Raji (cell line): ENCODE results near the gene TIAM2.

Experiments used
- POLR2A ChIP-seq: IDR thresholded peaks from 2 replicates; pipeline ENCODE4 v1.6.1; 2011; ENCODE audit warnings: low read depth, low read length, control low read depth; ENCODE audit not compliant: insufficient read depth

The TIAM2 gene

GRCh38 chr6:155116571-155116910 lies 121.4 kb downstream of the TIAM2 start:
- no peak for TF ChIP-seq POLR2A

DNA sequence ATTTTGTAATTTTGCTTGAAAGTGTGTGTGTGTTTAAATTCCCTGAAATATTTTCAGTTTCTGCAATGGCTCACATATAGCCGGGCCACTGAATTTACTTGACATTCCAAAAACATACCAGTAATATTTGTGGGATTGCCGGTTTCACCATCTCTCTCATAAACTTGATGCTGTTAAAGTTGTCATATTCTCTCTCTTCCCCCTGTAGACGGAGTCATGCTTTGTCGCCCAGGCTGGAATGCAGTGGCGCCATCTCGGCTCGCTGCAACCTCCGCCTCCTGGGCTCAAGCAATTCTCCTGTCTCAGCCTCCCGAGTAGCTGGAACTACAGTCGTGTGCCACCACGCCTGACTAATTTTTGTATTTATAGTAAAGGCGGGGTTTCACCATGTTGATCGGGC lies 122.1 kb downstream of the TIAM2 start:
- TF ChIP-seq POLR2A: no peak

DNA sequence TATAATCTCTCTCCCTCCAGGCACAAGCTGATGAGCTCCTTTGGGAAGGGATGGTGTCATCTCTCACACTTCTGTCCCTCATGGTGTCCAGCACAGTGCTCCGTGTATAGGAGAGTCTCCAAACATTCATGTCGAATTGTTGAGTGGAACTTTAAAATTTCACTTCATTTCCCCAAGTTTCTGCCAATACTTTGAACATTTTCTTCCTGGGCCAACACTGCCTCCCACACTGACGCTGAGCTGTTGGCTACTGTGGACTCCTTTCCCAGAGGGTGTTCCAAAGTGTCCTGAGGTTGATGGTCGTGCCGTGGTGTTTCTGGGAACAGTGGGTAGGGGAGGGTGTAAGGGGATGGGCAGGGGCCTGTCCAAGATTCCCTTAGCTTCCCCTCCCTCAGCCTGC lies 122.7 kb downstream of the TIAM2 start:
- TF ChIP-seq POLR2A: no peak

GRCh38 chr6:155120034-155120433 lies 124.9 kb downstream of the TIAM2 start:
- no peak for TF ChIP-seq POLR2A

GRCh38 chr6:155121294-155121693 lies 126.2 kb downstream of the TIAM2 start:
- TF ChIP-seq POLR2A: no peak

DNA sequence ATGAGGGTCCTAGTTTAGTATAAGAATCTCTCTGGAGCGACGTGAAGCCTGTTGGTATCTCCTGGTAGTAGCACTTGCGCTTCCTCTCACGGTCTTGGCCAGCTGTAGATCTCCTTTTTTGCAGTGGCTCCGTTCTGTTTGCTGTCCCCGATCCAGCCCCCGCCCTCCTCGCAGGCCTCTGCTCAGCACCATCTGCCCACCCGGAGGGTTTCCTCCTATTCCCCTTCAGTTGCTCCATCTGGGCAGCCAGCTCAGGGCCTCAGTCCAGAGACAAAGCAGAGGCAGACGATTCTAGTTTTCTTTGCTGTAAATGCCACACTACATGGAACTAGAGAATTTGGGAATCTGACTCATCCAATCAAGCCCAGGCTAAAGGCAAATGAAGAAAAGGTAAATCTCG lies 126.6 kb downstream of the TIAM2 start:
- TF ChIP-seq POLR2A: no peak

GRCh38 chr6:155122199-155122950 lies 127.3 kb downstream of the TIAM2 start:
- no peak for TF ChIP-seq POLR2A

DNA sequence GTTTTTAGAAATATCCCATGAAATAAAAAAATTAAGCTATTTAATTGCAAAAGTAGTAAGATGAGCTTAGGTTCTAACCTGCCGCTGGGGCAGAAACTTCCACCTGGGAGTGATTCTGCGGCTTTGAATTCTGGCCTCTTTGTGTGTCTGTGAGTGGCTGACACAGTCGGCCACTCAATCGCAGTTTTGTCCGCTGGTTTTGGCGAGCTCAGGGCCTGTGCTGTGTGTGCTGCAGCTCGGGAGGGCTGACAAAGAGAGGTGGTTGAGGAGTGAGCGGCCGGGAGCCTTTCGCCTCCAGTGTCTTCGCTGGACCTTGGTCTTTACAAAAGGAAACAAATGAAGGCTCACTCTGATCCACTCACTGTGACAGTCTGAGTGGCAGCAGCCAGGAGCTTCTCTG lies 128.4 kb downstream of the TIAM2 start:
- no peak for TF ChIP-seq POLR2A

DNA sequence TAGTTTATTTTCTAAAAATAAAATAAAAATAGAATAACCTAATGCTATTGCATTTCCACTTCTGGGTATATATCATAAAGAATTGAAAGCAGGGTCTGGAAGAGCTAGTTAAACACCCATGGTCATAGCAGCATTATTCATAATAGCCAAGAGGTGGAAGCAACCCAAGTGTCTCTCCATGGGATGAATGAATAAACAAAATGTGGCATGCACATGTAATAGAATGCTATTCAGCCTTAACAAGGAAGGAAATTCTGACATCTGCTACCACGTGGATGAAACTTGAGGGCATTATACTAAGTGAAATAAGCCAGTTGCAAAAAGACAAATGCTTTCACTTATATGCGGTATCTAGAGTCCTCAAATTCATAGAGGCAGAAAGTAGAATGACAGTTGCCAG lies 130.8 kb downstream of the TIAM2 start:
- no peak for TF ChIP-seq POLR2A

DNA sequence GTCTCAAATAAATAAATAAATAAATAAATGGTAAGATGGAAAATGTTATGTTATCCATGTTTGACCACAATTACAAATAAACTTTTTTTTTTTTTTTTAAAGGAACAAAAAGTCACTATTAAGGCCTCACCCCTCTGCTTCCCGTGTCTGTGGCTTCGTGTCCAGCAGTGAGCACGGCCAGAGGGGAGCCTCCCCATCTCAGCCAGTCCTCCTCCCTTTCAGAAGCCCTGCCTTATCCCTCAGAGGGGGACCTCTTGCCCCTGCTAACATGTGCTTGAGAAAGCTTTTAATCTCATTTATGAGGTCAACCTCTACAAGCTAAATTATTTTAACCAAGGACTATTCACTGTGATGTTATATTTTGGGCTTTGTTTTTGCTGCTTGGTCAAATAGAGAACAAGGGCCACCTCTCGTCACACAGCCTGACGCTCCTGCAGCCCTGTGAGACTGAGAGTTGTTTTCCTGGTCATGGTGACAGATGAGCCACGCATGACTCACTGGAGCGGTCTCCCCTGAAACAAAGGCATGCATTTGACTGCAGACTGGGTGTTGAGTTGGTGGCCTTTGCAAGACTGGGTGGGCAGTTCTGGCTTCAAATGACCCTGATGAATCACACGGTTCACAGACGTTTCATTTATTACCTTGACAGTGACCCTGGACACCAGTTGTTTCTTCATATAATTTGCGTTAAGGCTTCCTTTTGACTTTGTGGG lies 131.8 kb downstream of the TIAM2 start:
- TF ChIP-seq POLR2A: no peak

GRCh38 chr6:155128977-155129376 lies 133.9 kb downstream of the TIAM2 start:
- no peak for TF ChIP-seq POLR2A

DNA sequence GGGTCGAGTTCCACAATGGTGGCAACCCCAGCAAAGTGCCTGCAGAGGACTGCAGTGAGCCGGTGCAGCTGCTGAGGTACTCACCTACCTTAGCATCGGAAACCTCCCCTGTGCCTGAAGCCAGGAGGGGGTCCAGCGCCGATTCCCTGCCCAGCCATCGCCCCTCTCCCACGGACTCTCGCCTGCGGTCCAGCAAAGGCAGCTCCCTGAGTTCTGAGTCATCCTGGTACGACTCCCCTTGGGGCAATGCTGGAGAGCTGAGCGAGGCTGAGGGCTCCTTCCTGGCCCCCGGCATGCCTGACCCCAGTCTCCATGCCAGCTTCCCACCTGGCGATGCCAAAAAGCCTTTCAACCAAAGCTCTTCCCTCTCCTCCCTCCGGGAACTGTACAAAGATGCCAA lies 134.6 kb downstream of the TIAM2 start:
- TF ChIP-seq POLR2A: no peak

GRCh38 chr6:155130161-155130853 lies 135.2 kb downstream of the TIAM2 start:
- TF ChIP-seq POLR2A: no peak

DNA sequence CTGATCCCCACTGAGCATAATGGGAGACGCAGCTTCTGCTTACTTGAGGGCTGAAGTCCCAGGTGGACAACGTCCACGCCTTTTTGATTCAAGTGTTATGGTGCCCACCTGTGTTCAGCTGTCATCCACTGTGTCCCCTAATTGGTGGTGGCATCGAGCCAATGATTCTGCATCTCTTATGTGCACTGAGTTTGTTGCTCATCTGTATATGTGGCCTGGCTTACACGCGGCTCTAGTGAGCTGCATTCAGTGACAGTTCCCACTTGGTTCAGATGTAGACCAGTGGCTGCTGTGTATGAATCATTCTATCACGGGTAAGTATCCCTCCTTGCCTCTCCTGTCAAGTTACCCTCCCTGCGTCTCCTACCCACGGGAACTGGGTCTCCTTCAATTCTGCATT lies 137.5 kb downstream of the TIAM2 start:
- no peak for TF ChIP-seq POLR2A

GRCh38 chr6:155141002-155141401 lies 145.9 kb downstream of the TIAM2 start:
- no peak for TF ChIP-seq POLR2A

- TF ChIP-seq POLR2A: no peak
Measured at GRCh38 chr6:155141512-155141911, 146.4 kb downstream of the TIAM2 start.

- no peak for TF ChIP-seq POLR2A
Measured at GRCh38 chr6:155142168-155143028, 147.3 kb downstream of the TIAM2 start.
